ENCODE results near the gene FNDC11.

FNDC11 gene

DNA sequence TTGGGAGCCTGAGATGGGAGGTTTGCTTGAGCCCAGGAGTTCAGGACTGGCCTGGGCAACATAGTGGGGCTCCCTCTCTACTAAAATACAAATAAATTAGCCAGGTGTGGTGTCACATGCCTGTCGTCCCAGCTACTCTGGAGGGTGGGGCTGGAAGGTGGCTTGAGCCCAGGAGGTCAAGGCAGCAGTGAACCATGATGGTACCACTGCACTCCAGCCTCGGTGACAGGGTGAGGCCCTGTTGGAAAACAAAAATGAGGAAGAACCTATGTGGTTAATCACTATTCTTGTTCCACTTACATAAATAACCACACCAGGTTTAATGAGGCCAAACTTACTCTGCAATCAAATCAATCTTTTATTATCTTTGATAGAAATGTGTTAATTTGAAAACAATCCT is 28.0 kb upstream of the FNDC11 start:
- DNase-seq = no peak

DNA sequence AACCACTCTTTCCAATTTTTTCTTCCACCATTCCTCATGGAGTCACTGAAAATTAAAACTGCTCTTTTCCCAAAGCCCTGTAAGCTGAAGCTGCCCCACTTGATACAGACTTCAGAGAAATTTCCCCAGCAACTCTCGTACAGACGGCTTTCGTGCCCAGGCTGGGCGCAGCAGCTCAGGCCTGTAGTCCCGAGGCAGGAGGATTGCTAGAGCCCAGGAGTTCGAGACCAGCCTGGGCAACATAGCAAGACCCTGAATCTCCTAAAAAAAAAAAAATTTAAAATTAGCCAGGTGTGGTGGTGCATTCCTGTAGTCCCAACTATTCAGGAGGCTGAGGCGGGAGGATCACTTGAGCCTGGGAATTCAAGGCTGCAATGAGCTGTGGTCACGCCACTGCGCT is 26.8 kb upstream of the FNDC11 start:
- no peak for DNase-seq

- DNase-seq = no peak
These were observed 24.6 kb upstream of the FNDC11 start for GRCh38 chr20:63529180-63529860.

DNA sequence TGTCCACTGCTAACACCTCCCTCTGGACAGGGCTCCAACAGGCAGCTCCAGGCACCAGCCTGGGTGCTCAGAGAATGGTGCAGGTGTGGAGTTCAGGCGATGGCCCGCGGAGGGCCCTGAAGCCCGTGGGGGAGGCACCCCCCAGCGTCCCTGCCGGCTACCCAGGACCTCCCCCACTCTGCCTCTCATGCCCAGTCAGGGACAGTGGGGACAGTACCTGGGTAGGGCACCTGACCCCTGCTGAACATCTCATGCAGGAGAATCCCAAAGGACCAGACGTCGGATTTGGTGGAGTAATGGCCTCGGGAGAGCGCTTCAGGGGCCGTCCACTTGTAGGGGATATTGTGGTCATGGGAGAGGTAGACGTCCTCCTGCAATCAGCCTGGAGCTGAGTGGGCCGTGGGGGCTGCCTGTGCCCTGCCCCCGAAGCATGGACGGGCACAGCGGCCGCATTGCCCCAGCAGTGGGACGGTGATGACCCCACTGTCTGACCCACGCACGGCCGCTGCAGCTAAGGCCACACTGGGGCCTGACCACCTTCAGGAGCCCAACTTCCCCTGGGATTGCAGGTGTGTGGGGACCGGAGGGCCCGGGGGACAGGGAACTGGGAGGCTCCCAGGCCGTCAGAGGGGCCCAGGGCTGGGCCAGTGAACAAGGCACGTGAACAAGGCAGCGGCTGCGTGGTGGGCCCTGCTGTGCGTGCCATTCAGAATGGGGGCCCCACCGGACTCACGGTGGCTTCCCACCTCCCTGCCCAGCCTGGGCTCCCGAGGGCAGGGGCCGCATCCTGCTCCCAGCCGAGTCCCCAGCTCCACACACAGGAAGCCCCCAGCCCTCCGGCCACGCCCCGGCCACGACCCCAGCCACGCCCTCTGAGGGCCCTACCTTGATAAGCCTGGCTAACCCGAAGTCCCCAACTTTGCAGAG is 23.8 kb upstream of the FNDC11 start:
- no peak for DNase-seq

DNA sequence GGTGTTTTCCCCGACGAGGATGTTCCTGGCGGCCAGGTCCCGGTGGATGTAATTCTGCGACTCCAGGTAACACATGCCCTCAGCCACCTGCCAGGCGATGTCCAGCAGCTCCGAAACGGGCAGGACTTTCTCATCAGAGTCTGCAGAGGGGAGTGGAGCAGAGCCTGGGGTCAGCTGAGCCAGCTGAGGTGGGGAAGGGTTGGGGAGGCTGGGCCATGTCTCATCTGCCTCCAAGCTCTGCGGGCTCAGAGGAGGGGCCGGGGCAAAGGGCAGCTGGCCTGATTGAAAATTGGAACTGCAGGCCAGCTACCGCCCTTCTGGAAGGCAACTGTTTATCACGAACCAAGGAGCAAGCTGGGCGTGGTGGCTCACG is 23.2 kb upstream of the FNDC11 start:
- no peak for DNase-seq

- DNase-seq = no peak
These were observed 22.1 kb upstream of the FNDC11 start for GRCh38 chr20:63531686-63532448.

DNA sequence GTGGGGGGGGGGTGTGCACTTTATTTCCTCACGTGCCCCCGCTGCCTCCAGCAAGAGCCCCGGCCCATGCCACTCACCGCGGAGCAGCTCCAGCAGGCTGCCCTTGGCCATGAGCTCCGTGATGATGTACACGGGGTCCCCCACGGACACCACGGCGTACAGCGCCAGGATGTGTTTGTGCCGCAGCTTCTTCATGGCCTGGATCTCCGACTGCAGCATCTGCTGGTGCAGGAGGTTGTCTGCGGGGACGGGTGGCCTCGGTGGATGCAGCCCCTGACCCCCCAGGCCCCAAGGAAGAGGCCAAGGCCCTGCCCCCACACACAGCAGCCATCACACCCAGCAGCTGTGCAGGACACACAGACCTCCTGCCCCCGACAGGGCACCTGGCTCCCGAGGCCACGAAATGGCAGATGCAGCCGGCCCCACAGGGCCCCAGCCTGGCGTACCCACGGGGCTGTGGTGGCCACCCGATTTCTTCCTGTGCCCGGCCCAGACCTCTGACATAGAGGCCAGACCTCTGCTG is 21.4 kb upstream of the FNDC11 start:
- no peak for DNase-seq

DNA sequence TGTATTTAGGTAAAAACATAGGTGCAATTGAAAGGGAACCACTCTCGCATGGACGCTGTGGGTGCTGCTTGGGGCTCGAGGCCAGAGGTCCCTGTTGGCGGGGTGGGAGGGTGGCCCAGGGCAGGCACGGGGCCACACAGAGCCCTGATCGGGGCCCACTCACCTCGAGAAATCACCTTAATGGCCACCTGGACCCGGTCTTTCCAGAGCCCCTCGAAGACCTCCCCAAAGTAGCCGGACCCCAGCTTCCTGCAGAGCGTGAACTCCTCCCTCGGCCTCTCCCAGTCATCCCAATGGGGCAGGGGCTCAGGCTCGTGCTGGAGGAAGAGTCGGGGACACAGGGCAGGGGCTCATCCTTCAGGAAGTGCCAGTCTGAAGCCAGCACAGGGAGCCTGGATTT is 20.6 kb upstream of the FNDC11 start:
- DNase-seq = no peak

DNA sequence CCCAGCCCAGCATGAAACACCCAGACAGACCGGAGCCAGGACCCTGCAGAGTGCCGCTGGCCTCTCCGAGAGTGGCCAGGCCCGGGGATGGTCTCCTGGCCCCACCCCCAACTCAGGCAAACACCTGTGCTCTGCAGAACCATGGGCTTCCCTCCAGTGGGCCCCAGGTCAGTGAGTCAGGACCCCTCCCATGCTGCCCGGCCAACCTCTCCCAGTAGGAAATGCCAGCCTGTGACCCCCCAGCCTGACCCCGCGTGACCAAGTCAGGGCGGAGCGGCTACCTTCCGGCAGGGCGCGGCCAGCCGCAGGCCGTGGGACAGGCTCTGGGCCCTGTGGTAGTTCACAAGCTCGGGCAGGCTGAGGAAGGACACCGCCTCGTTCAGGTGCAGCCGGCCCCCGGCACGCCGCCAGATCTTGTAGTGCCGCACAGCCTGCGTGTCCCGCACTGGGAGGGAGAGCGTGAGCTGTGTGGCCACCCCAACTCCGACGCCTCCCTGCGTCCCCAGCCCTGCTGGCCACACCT is 20.0 kb upstream of the FNDC11 start:
- no peak for DNase-seq

- no peak for DNase-seq
These were observed 19.5 kb upstream of the FNDC11 start for GRCh38 chr20:63534427-63534830.

DNA sequence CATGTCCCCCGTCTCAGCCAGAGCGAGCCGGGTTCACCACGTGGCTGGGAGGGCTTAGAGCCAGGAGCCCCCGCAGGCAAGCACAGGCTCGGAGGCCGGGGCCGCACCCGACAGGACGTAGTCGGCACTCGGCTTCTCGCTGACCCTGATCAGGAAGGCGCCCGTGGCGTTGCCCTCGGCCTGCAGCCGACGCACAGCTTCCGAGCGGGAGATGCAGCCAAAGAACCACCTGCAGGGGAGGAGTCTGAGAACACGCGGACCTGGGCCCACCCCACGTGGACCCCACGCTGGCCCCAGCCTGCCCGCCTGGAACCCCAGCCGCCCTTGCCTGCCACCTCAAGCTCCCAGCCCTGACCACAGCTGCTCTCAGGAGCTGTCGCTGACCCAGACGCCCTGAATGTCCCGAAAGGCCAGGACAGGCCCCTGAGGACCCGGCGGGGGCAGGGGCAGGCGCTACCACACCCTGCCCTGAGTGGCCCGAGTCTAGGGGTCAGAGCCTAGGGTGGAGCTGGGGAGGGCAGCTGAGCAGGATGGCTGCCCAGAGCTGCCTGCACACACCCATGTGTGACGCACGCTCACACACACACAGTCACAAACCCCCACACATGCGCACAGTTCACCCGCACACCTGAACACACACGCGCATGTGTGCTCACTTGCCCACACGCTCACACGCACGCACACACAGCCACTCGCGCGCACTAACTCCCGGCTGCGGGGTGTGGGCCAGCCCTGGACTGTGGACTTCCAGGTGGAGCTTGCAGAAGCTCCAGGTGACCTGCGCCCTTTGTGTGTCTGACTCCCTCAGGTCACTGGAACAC is 18.9 kb upstream of the FNDC11 start:
- DNase-seq = no peak

GRCh38 chr20:63536241-63536977 is 17.6 kb upstream of the FNDC11 start:
- no peak for DNase-seq

DNA sequence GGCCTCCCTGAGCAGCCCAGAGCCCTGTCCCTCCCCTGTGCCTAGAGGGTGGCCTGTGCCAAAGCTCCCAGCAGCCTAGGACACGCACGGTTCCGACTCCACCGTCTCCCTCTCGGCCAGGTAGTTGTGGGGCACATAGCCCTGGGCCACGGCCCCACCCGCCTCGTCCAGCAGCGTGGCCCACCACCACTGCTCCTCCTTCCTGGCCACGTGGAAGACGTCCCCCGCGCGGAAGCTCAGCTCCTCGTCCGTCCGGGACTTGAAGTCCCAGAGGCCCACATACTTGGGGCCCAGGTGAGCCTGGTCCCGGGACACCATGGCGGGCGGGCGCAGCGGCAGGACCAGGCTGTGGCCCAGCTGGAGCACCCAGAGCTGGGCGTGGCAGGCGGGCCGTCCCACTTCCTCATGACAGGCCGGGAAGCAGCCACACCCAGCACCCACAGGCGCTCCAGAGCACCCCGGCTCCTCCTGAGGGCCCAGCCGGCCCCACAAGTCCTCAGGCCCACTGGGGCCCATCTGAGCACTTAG is 16.9 kb upstream of the FNDC11 start, which contains the start of gene PTK6:
Gene PTK6, minus strand, starts transcription at position 380 of the 528 bp plus-strand sequence. Its CDS starts 62 bp downstream, at position 318.
- no peak for DNase-seq

DNA sequence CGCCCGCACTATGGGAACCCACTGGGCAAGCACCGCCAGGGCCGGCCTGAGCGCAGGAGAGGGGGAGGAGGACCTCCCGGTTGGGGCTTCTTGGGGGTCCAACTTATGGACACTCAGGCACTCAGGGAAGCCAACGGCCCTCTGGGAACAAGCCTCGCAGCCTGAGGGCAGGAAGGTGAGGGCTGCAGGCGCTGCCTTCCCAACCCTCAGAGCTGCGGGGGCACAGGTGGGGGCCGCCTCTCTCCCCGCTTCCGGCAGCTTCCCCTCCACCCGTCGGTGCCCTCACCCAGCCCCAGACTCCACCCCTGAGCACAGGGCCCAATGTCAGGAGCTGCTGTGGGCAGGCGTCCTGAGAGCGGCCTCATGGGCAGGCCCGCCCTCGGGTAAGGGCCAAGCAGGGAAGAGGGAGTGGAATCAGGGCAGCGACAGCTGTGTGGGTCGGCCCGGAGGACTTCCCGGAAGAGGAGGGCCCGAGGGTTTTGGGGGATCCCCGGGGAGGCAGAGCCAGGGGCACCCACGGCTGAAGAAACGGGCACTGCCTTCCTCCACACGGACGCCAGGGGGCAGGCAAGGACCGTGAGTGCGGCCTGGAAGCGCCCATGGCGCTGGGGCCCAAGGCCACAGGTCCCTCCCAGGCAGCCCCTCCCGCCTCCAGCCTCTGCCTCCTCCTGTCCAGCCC is 16.3 kb upstream of the FNDC11 start:
- peak; percentile 28 for DNase-seq

DNA sequence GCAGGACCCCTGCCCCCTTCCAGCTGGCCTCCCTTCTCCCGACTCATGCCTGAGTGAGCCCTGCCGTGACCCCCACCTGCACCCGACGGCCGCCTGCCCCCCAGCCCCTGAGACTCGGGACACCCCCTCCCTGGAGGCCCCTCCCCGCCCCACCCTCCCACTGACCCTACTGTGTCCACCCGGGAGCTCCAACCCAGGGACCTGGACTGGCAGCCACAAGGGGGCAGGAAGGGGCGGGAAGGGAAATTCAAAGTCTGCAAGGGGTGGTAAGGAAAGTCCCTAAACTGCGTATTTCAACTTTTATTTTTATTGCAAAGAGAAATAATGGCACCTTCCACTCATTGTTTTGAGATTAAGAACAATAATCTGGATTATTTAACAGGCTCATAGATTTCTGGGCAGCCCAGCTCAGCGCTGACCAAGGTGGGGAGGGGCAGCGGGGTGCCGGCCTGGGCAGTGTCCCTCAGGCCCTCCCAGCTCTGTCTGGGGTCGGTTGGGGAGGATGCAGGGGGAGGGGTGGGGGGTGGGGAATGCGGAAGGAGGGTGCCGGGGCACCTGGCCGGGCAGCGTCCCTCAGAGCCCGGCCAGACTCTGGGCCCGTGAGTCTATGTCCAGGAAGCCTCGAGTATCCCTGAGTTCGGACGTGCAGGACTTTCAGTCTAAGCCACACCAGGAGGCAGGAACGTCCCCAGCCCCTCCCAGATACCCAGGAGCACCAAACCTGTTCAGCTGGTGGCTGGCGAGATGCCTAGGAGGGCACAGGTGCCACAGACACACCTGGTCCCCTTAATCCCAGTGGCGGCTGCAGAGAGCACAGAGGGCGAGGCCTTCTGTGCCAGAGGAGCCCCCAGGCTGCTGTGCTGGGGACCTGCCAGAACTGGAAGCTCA is 15.5 kb upstream of the FNDC11 start:
- peak; percentile 63 for DNase-seq

- no peak for DNase-seq
These were observed 14.9 kb upstream of the FNDC11 start for GRCh38 chr20:63539092-63539430.

- DNase-seq = no peak
These were observed 14.3 kb upstream of the FNDC11 start for GRCh38 chr20:63539441-63540370.
